Measurements from ENCODE around the gene LAMA1.

- TF ChIP-seq CTCF (IDR thresholded peaks at IDR 0.05; ENCODE audit: low read length) (no peak), EZH2phosphoT487 (IDR thresholded peaks at IDR 0.05; ENCODE audit: low read length) (no peak), EZH2 (optimal IDR thresholded peaks at IDR 0.05; ENCODE audit: low read depth, low read length) (no peak)
These were observed 119.8 kb downstream of the LAMA1 start for GRCh38 chr18:6997808-6998207.

Data from MM.1S (cell line).